GM23338 (cell line): ENCODE measurements around the gene ANKRD17. TPM values are rescaled to one million over a fixed set of nuclear protein-coding genes. Genes with fewer than 3 reads are reported as not detected.

Source experiments
- ATAC-seq: fragments of 200-7000 bp; cut with Tn5 transposase; 3 replicates; pipeline ENCODE4 v1.9.1; 2020
- DNase-seq: peaks from one replicate; pipeline ENCODE4 v3.0.0-alpha.2; 2015; ENCODE audit warnings: low spot score
- H2AFZ ChIP-seq: fragments of 200-600 bp; sonication (generic); 2 replicates; pipeline ENCODE4 v1.8.0; 2016; ENCODE audit warnings: antibody characterized with exemption, mild to moderate bottlenecking, moderate library complexity
- H3F3A ChIP-seq: fragments of 200-600 bp; sonication (generic); replicated peaks from 2 replicates; pipeline ENCODE4 v1.8.0; 2017; ENCODE audit warnings: antibody characterized with exemption, mixed run types, low read depth
- H3K27ac ChIP-seq: fragments of 200-600 bp; sonication (generic); 2 replicates; pipeline ENCODE4 v1.6.1; 2016; ENCODE audit warnings: low read depth
- H3K27me3 ChIP-seq: fragments of 200-600 bp; sonication (generic); 2 replicates; pipeline ENCODE4 v1.8.0; 2016; ENCODE audit warnings: mild to moderate bottlenecking, mixed run types, moderate library complexity; ENCODE audit not compliant: insufficient read depth
- H3K36me3 ChIP-seq: fragments of 200-600 bp; sonication (generic); 2 replicates; pipeline ENCODE4 v1.8.0; 2016; ENCODE audit warnings: mild to moderate bottlenecking; ENCODE audit not compliant: insufficient read depth
- H3K4me1 ChIP-seq: fragments of 200-600 bp; sonication (generic); 2 replicates; pipeline ENCODE4 v1.8.0; 2016; ENCODE audit warnings: mild to moderate bottlenecking, moderate library complexity; ENCODE audit not compliant: insufficient read depth
- H3K4me2 ChIP-seq: fragments of 200-600 bp; sonication (generic); 2 replicates; pipeline ENCODE4 v1.7.1; 2017; ENCODE audit warnings: mixed run types
- H3K4me3 ChIP-seq: fragments of 200-600 bp; sonication (generic); 2 replicates; pipeline ENCODE4 v1.6.1; 2016; ENCODE audit warnings: mixed run types
- H3K79me2 ChIP-seq: fragments of 200-600 bp; sonication (generic); replicated peaks from 2 replicates; pipeline ENCODE4 v1.8.0; 2017; ENCODE audit warnings: mild to moderate bottlenecking; ENCODE audit not compliant: insufficient read depth
- H3K9me2 ChIP-seq: fragments of 200-600 bp; sonication (generic); 2 replicates; pipeline ENCODE4 v1.8.0; 2017; ENCODE audit not compliant: insufficient read depth
- H4K20me1 ChIP-seq: fragments of 200-600 bp; sonication (generic); replicated peaks from 2 replicates; pipeline ENCODE4 v1.8.0; 2017; ENCODE audit warnings: mild to moderate bottlenecking; ENCODE audit not compliant: insufficient read depth
- H3K27ac Mint-ChIP-seq: 2 replicates; pipeline ENCODE4 v1.8.0; 2020; ENCODE audit warnings: inconsistent platforms, mild to moderate bottlenecking, moderate library complexity, mixed read lengths
- H3K27me3 Mint-ChIP-seq: 3 replicates; pipeline ENCODE4 v1.8.0; 2022; ENCODE audit warnings: low read depth, mild to moderate bottlenecking, moderate library complexity, mixed read lengths, inconsistent platforms; ENCODE audit not compliant: insufficient read depth, poor library complexity
- H3K36me3 Mint-ChIP-seq: 3 replicates; pipeline ENCODE4 v1.8.0; 2021; ENCODE audit warnings: low read depth, mild to moderate bottlenecking, inconsistent platforms, moderate library complexity, mixed read lengths
- H3K4me1 Mint-ChIP-seq: 3 replicates; pipeline ENCODE4 v1.8.0; 2020; ENCODE audit warnings: mild to moderate bottlenecking, inconsistent platforms, mixed read lengths
- H3K4me3 Mint-ChIP-seq: 3 replicates; pipeline ENCODE4 v1.8.0; 2021; ENCODE audit warnings: moderate library complexity, mild to moderate bottlenecking, inconsistent platforms, mixed read lengths
- H3K9me3 Mint-ChIP-seq: 3 replicates; pipeline ENCODE4 v1.8.0; 2020; ENCODE audit warnings: moderate library complexity, mild to moderate bottlenecking, inconsistent platforms, mixed read lengths
- CREB1 ChIP-seq: fragments of 250-450 bp; sonication (Bioruptor Pico); IDR thresholded peaks from 2 replicates; pipeline ENCODE4 v1.5.0; 2020; ENCODE audit warnings: low read depth, mild to moderate bottlenecking, moderate library complexity
- CTCF ChIP-seq, 2 experiments: fragments of 200-600 bp in 1 of 2; sonication (generic) in 1 of 2; conservative IDR thresholded peaks; 2 replicates each; pipeline versions ENCODE4 v1.5.1 to v1.6.1; 2016 to 2017; ENCODE audit warnings: antibody characterized with exemption in 2 of 2, low read depth in 2 of 2, mild to moderate bottlenecking in 2 of 2, moderate library complexity in 1 of 2
- EZH2 ChIP-seq: fragments of 200-600 bp; sonication (generic); IDR thresholded peaks from one replicate; pipeline ENCODE4 v1.8.0; 2017; ENCODE audit warnings: antibody characterized with exemption, mild to moderate bottlenecking, low read depth; ENCODE audit not compliant: unreplicated experiment
- EZH2phosphoT487 ChIP-seq: fragments of 200-600 bp; sonication (generic); IDR thresholded peaks from one replicate; pipeline ENCODE4 v1.8.1; 2018; ENCODE audit warnings: antibody characterized with exemption; ENCODE audit not compliant: unreplicated experiment
- JUNB ChIP-seq: IDR thresholded peaks from one replicate; pipeline ENCODE4 v1.6.1; 2016; ENCODE audit warnings: antibody characterized with exemption; ENCODE audit not compliant: unreplicated experiment
- NANOG ChIP-seq: IDR thresholded peaks from 2 replicates; pipeline ENCODE4 v1.6.1; 2016; ENCODE audit warnings: antibody characterized with exemption, borderline replicate concordance
- POLR2AphosphoS5 ChIP-seq: IDR thresholded peaks from 2 replicates; pipeline ENCODE4 v1.6.1; 2016; ENCODE audit warnings: antibody characterized with exemption, low read depth
- STAT1 ChIP-seq: IDR thresholded peaks from one replicate; pipeline ENCODE4 v1.6.1; 2016; ENCODE audit warnings: antibody characterized with exemption; ENCODE audit not compliant: unreplicated experiment
- ZNF114 ChIP-seq: fragments of 250-450 bp; sonication (Bioruptor Pico); IDR thresholded peaks from 2 replicates; pipeline ENCODE4 v1.5.0; 2020; ENCODE audit warnings: mild to moderate bottlenecking, moderate library complexity
- ZNF331 ChIP-seq: fragments of 250-450 bp; sonication (Bioruptor Pico); IDR thresholded peaks from 2 replicates; pipeline ENCODE4 v1.5.0; 2020; ENCODE audit warnings: low read depth, mild to moderate bottlenecking, moderate library complexity
- ZNF462 ChIP-seq: fragments of 250-450 bp; sonication (Bioruptor Pico); IDR thresholded peaks from 2 replicates; pipeline ENCODE4 v1.5.0; 2020; ENCODE audit warnings: mild to moderate bottlenecking, moderate library complexity
- polyA plus RNA-seq: library from polyadenylated mRNA; unstranded; fragments of >200 nt; fragmentation: Nextera tagmentation; extraction: Ambion mirVana; gene quantifications from 2 replicates; pipeline ENCODE4 v1.2.1, GENCODE V29; 2016
- total RNA-seq: library from RNA; depleted of rRNA; stranded (reverse); fragments of >200 nt; shearing (Covaris generic); gene quantifications from 2 replicates; pipeline ENCODE4 v1.2.3, GENCODE V29; 2014
- TF ChIP-seq, protein P1 (sequence below): IDR thresholded peaks from 2 replicates; pipeline ENCODE4 v1.6.1; 2016; ENCODE audit warnings: antibody characterized with exemption
- TF ChIP-seq, protein P2 (sequence below): IDR thresholded peaks from one replicate; pipeline ENCODE4 v1.6.1; 2018; ENCODE audit warnings: antibody characterized with exemption; ENCODE audit not compliant: unreplicated experiment

ANKRD17 gene
- total and polyA plus RNA-seq, 2 experiments from 2014 or later, result 41.9 to 85.3 TPM

DNA sequence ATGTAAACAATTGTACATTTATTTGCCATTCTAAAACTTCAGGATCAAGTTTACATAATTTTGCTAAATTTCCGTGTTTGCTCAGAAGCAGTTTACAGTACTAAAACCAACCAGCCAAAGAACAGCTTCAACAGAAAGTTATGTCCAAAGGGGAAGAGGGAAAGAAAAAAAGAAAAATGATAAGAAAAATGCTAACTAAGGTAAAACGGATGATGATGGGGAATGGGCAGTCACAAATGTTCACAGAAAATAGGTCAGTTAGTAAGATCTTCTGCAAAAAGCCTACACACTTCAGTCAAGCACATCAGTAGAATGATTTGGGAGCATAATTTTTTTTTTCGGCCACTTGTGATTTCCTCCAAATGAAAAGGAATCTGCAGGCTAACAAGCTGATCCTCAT lies 182.8 kb downstream of the ANKRD17 start:
- Mint-ChIP-seq H3K4me1 (no peaks in the 10 kb centered on the region), H3K27me3 (no peaks in the 10 kb centered on the region), H3K27ac (no peak overlapping the region), H3K4me3 (no peak overlapping the region), H3K9me3 (no peaks in the 10 kb centered on the region), H3K36me3 (peaks cover 38% of the 10 kb centered on the region)
- no peak for ATAC-seq
- H2AFZ ChIP-seq, result no peak overlapping the region
- H3K27me3 ChIP-seq, result no peaks in the 10 kb centered on the region
- no peaks in the 10 kb centered on the region for H3K9me2 ChIP-seq
- no peaks in the 10 kb centered on the region for H3F3A ChIP-seq
- H3K4me1 ChIP-seq, result no peaks in the 10 kb centered on the region
- no peak for TF ChIP-seq NANOG
- TF ChIP-seq, protein P1, sequence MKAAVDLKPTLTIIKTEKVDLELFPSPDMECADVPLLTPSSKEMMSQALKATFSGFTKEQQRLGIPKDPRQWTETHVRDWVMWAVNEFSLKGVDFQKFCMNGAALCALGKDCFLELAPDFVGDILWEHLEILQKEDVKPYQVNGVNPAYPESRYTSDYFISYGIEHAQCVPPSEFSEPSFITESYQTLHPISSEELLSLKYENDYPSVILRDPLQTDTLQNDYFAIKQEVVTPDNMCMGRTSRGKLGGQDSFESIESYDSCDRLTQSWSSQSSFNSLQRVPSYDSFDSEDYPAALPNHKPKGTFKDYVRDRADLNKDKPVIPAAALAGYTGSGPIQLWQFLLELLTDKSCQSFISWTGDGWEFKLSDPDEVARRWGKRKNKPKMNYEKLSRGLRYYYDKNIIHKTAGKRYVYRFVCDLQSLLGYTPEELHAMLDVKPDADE, result no peak
- TF ChIP-seq ZNF331, result no peak
- TF ChIP-seq ZNF462 (CRISPR knock-in tag), result no peak
- no peak for TF ChIP-seq CREB1 (CRISPR knock-in tag)
- TF ChIP-seq JUNB, result no peak
- TF ChIP-seq CTCF (conservative IDR thresholded peaks at IDR 0.05; ENCODE audit: low read depth in 2 of 2), result no peak
- TF ChIP-seq STAT1, result no peak
- no peak for TF ChIP-seq EZH2phosphoT487
- no peak for TF ChIP-seq POLR2AphosphoS5
- TF ChIP-seq EZH2, result no peak
- TF ChIP-seq, protein P2, sequence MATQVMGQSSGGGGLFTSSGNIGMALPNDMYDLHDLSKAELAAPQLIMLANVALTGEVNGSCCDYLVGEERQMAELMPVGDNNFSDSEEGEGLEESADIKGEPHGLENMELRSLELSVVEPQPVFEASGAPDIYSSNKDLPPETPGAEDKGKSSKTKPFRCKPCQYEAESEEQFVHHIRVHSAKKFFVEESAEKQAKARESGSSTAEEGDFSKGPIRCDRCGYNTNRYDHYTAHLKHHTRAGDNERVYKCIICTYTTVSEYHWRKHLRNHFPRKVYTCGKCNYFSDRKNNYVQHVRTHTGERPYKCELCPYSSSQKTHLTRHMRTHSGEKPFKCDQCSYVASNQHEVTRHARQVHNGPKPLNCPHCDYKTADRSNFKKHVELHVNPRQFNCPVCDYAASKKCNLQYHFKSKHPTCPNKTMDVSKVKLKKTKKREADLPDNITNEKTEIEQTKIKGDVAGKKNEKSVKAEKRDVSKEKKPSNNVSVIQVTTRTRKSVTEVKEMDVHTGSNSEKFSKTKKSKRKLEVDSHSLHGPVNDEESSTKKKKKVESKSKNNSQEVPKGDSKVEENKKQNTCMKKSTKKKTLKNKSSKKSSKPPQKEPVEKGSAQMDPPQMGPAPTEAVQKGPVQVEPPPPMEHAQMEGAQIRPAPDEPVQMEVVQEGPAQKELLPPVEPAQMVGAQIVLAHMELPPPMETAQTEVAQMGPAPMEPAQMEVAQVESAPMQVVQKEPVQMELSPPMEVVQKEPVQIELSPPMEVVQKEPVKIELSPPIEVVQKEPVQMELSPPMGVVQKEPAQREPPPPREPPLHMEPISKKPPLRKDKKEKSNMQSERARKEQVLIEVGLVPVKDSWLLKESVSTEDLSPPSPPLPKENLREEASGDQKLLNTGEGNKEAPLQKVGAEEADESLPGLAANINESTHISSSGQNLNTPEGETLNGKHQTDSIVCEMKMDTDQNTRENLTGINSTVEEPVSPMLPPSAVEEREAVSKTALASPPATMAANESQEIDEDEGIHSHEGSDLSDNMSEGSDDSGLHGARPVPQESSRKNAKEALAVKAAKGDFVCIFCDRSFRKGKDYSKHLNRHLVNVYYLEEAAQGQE, result no peak
- no peak for TF ChIP-seq ZNF114 (CRISPR knock-in tag)
- no peak overlapping the region for H3K4me3 ChIP-seq
- no peak overlapping the region for H3K27ac ChIP-seq
- H4K20me1 ChIP-seq, result peaks cover 2% of the 10 kb centered on the region; the same call in 1 of the 2 replicates
- no peak overlapping the region for H3K4me2 ChIP-seq
- no peak for DNase-seq
- H3K79me2 ChIP-seq, result no peaks in the 10 kb centered on the region
- H3K36me3 ChIP-seq, result peaks cover 27% of the 10 kb centered on the region
